Adrenal gland (tissue), 5 donors: Measurements from ENCODE around the gene CDH4.

Experiments
- CTCF ChIP-seq, 6 experiments: fragments of 450-650 bp in 4 of 6; fragments of 200-600 bp in 2 of 6; sonication (generic) in 1 of 6; IDR thresholded peaks; 1 replicate in 5 of 6; 2 replicates in 1 of 6; pipeline versions ENCODE4 v1.5.1 to v1.8.0; 2016 to 2021; ENCODE audit warnings: antibody characterized with exemption in 6 of 6, mild to moderate bottlenecking in 2 of 6, moderate library complexity in 1 of 6
- POLR2A ChIP-seq, 2 donors: fragments of 450-650 bp; IDR thresholded peaks; one replicate each; pipeline ENCODE4 v1.6.1; 2017; ENCODE audit warnings: antibody characterized with exemption in 2 of 2, mild to moderate bottlenecking in 2 of 2, moderate library complexity in 1 of 2
- donor health status: DM: no; HTN: no; CAD: no.

GRCh38 chr20:61746781-61747180 lies 494.7 kb downstream of the CDH4 start:
- TF ChIP-seq POLR2A (IDR thresholded peaks at IDR 0.05): no peak
- TF ChIP-seq CTCF (IDR thresholded peaks at IDR 0.05): no peak
